Pancreas (tissue), 10 donors: ENCODE results near the gene SPATS2L. TPM values are rescaled to one million over a fixed set of nuclear protein-coding genes. Genes with fewer than 3 reads are reported as not detected.

Experiments
- ATAC-seq, 4 donors: fragments of 200-7000 bp; cut with Tn5 transposase; one replicate each; pipeline versions ENCODE4 v1.8.0 to v1.9.1; 2020; ENCODE audit warnings: mild to moderate bottlenecking in 4 of 4, moderate library complexity in 4 of 4
- DNase-seq, 6 donors: peaks; one replicate each; pipeline ENCODE4 v3.0.0-alpha.2; 2020
- FAIRE-seq: peaks from 2 replicates; lab custom pipeline; 2012; peaks lifted over from hg19 to GRCh38; lab: Jason Lieb, UNC
- H3K27ac ChIP-seq, 4 donors: fragments of 200-600 bp; sonication (generic); 1 replicate in 3 of 4; 2 replicates in 1 of 4; pipeline versions ENCODE4 v1.5.0 to v1.8.0; 2020
- H3K27me3 ChIP-seq, 4 donors: fragments of 200-600 bp; one replicate each; pipeline ENCODE4 v1.8.0; 2021
- H3K36me3 ChIP-seq, 3 donors: fragments of 200-600 bp; sonication (generic) in 1 of 3; one replicate each; pipeline versions ENCODE4 v1.5.0 to v1.8.0; 2020 to 2021
- H3K4me1 ChIP-seq, 3 donors: fragments of 200-600 bp; one replicate each; pipeline ENCODE4 v1.8.0; 2021
- H3K4me3 ChIP-seq, 4 donors: fragments of 200-600 bp; sonication (generic) in 2 of 4; one replicate each; pipeline versions ENCODE4 v1.5.0 to v1.8.0; 2020 to 2021
- H3K9me3 ChIP-seq, 4 donors: fragments of 200-600 bp; one replicate each; pipeline ENCODE4 v1.8.0; 2021
- CTCF ChIP-seq, 4 donors: fragments of 200-600 bp; sonication (generic) in 3 of 4; IDR thresholded peaks; one replicate each; pipeline versions ENCODE4 v1.5.0 to v1.8.0; 2021; ENCODE audit warnings: antibody characterized with exemption in 4 of 4
- WGBS, 2 donors: extraction: QIAGEN DNeasy Blood & Tissue Kit; methylation state at CpG; one replicate each; pipeline ENCODE4 v1.1.7; 2013; 5-methylcytosine and 5-hydroxymethylcytosine counted together
- intact Hi-C, 3 donors: fragments of 100-400 bp; cut with DNase I; formaldehyde crosslinking; loops; one replicate each; pipeline versions ENCODE4 v1.11.1 to v1.14.2; 2022
- polyA plus RNA-seq, 2 donors: library from polyadenylated mRNA; stranded (reverse); fragments of 200-250 nt; gene quantifications; one replicate each; pipeline ENCODE4 v1.2.3, GENCODE V29; 2013
- total RNA-seq, 6 donors: library from RNA; stranded (reverse); fragmentation: NEBNext Ultra II Directional in 4 of 6; extraction: Animal tissue kit (Norgen Biotek cat#: 25700) in 4 of 6; gene quantifications; one replicate each; pipeline versions ENCODE4 v1.2.1 to v1.2.4, GENCODE V29; 2021 to 2023
- donor health status: healthy with polysubstance abuse.
- donor health status: DM: no; HTN: no; CAD: no; lungs with moderate emphysema.
- donor health status: DM: no; HTN: no; CAD: no.
- donor health status: control.
- donor health status: control.
- donor health status: Bipolar disorder and iron deficiency.
- donor health status: DM: yes; HTN: yes; CAD: no.
- donor health status: DM: no; HTN: no; CAD: no.
- donor health status: DM: no; HTN: no; CAD: no.
- donor health status: DM: yes; HTN: yes; CAD: no.

The SPATS2L gene
- total and polyA plus RNA-seq, 8 donors, result 28.8 to 87.0 (median 40.8) TPM

DNA sequence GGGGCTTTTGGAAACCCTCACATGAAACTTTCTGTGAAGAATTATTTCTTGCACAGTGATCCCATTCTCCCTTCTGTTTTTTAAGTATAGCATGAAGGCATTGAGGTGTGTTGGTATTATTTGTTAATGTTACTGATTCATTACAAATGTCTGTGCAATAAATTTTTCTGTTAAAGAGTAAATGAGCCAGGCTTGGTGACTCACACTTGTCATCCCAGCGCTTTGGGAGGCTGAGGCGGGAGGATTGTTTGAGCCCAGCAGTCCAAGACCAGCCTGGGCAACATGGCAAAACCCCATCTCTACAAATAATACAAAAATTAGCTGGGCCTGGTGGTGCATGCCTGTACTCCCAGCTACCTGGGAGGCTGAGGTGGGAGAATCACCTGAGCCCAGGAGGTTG lies 115.6 kb downstream of the SPATS2L start:
- H3K4me3 ChIP-seq, result no peak overlapping the region
- H3K27ac ChIP-seq, result no peak overlapping the region
- WGBS, 2 donors, result 93 to 98% methylated on average over 2 of the region's 2 CpGs
- no peaks in the 10 kb centered on the region for H3K4me1 ChIP-seq
- ATAC-seq, result no peak
- FAIRE-seq, result no peak
- H3K27me3 ChIP-seq, result no peaks in the 10 kb centered on the region
- TF ChIP-seq CTCF (IDR thresholded peaks at IDR 0.05), result no peak
- H3K36me3 ChIP-seq, result peaks cover 0 to 11% (median 4%) of the 10 kb centered on the region in 3 donors
- H3K9me3 ChIP-seq, result no peaks in the 10 kb centered on the region
- no peak for DNase-seq
- intact Hi-C loops, result no loop called here

DNA sequence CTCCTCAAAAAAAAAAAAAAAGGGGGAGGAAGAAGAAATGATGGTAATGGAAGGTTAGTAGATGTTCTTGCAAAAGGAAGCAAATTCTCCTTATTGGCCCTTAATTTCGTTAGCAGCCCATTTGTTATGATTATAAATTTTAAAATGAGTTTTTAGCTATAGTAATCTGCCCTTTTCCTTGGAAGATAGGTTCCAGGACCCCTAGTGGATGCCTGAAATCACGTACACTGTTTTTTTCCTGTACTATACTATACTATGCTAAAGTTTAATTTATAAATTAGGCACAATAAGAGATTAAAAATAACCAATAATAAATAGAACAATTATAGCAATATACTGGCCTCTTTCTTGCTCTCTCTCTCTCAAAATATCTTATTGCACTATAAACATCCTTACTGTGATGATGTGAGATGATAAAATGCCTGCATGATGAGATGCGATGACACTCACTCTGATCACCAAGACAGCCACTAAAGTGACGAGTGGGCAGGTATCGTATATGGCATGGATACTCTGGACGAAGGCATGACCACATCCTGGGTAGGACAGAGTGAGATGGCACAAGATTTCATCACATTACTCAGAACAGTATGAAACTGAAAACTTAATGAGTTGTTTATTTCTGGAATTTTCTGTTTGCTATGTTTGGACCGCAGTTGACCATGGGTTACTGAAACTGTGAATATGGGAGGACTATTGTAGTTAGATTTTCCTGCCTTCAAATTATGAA lies 116.2 kb downstream of the SPATS2L start:
- H3K27ac ChIP-seq, result no peak overlapping the region
- H3K36me3 ChIP-seq, result peaks cover 0 to 11% (median 4%) of the 10 kb centered on the region in 3 donors
- intact Hi-C loops, result no loop called here
- no peaks in the 10 kb centered on the region for H3K4me1 ChIP-seq
- TF ChIP-seq CTCF (IDR thresholded peaks at IDR 0.05), result no peak
- 93 to 95% methylated on average over 7 of the region's 7 CpGs for WGBS, 2 donors
- H3K27me3 ChIP-seq, result no peaks in the 10 kb centered on the region
- no peak overlapping the region for H3K4me3 ChIP-seq
- no peaks in the 10 kb centered on the region for H3K9me3 ChIP-seq
- FAIRE-seq (no peak), DNase-seq (no peak), ATAC-seq (no peak)

- Histone ChIP-seq H3K27me3 (no peaks in the 10 kb centered on the region), H3K4me1 (no peaks in the 10 kb centered on the region), H3K27ac (no peak overlapping the region), H3K9me3 (no peaks in the 10 kb centered on the region), H3K36me3 (peaks cover 0 to 11% (median 4%) of the 10 kb centered on the region in 3 donors), H3K4me3 (no peak overlapping the region)
- FAIRE-seq (no peak), ATAC-seq (no peak), DNase-seq (no peak)
- intact Hi-C loops, result no loop called here
- TF ChIP-seq CTCF (IDR thresholded peaks at IDR 0.05), result no peak
- WGBS, 2 donors, result 90 to 96% methylated on average over 2 of the region's 2 CpGs
Measured at GRCh38 chr2:200423541-200423940, 117.0 kb downstream of the SPATS2L start.

- intact Hi-C loops, result no loop called here
- FAIRE-seq (no peak), ATAC-seq (no peak), DNase-seq (no peak)
- Histone ChIP-seq H3K27ac (no peak overlapping the region), H3K4me3 (no peak overlapping the region), H3K9me3 (no peaks in the 10 kb centered on the region), H3K27me3 (no peaks in the 10 kb centered on the region), H3K36me3 (peaks cover 0 to 2% (median 0%) of the 10 kb centered on the region in 3 donors), H3K4me1 (no peaks in the 10 kb centered on the region)
- 77 to 85% methylated on average over 14 of the region's 14 CpGs for WGBS, 2 donors
- TF ChIP-seq CTCF (IDR thresholded peaks at IDR 0.05), result no peak
Measured at GRCh38 chr2:200425026-200425821, 118.7 kb downstream of the SPATS2L start.
